T-cell (primary cell): Measurements from ENCODE around the gene DND1. TPM values are rescaled to one million over a fixed set of nuclear protein-coding genes. Genes with fewer than 3 reads are reported as not detected.
"Not testable (repeated sequence)": the region's sequence is repeated elsewhere in the genome, so short reads cannot be mapped to it uniquely, and the experiment has no call there.

Experiments
- ATAC-seq, 4 experiments: fragments of 200-7000 bp in 3 of 4; fragments of 150-1000 bp in 1 of 4; cut with Tn5 transposase; replicated peaks in 1 of 4; 1 replicate in 3 of 4; 2 replicates in 1 of 4; pipeline ENCODE4 v1.10.0; 2021; ENCODE audit warnings: moderate library complexity in 3 of 4, mild to moderate bottlenecking in 2 of 4, moderate number of reproducible peaks in 1 of 4
- CTCF ChIA-PET, 2 donors: fragments of 300-600 bp; sonication (Branson Sonifier 250); formaldehyde crosslinking; loops; one replicate each; lab custom pipeline; 2022; ENCODE audit warnings: antibody characterized with exemption in 2 of 2; lab: Charles Lee
- POLR2A ChIA-PET, 2 donors: fragments of 300-600 bp; sonication (Branson Sonifier 250); formaldehyde crosslinking; loops; one replicate each; lab custom pipeline; 2022; ENCODE audit warnings: antibody characterized with exemption in 2 of 2; lab: Charles Lee
- DNase-seq, 35 experiments: peaks; one replicate each; pipeline versions ENCODE4 v3.0.0 to v3.0.0-alpha.2; 2013 to 2023
- H3K27ac ChIP-seq: one replicate; pipeline ENCODE4 v1.5.1; 2013; ENCODE audit warnings: low read length
- H3K27me3 ChIP-seq, 2 experiments: replicated peaks in 1 of 2; 1 replicate in 1 of 2; 2 replicates in 1 of 2; pipeline versions ENCODE4 v1.6.1 to v1.7.0; 2013; ENCODE audit warnings: low read length in 1 of 2, mixed read lengths in 1 of 2; ENCODE audit not compliant: control insufficient read depth in 2 of 2, insufficient read depth in 2 of 2; ENCODE audit errors: extremely low read depth in 1 of 2
- H3K36me3 ChIP-seq, 2 donors: 1 replicate in 1 of 2; 2 replicates in 1 of 2; pipeline versions ENCODE4 v1.6.1 to v1.7.0; 2013; ENCODE audit warnings: low read length in 1 of 2; ENCODE audit not compliant: control insufficient read depth in 2 of 2, insufficient read depth in 1 of 2; ENCODE audit errors: extremely low read depth in 1 of 2
- H3K4me1 ChIP-seq, 2 experiments: 1 replicate in 1 of 2; 2 replicates in 1 of 2; pipeline versions ENCODE4 v1.6.1 to v1.7.0; 2013; ENCODE audit warnings: low read length in 2 of 2, mixed read lengths in 1 of 2; ENCODE audit not compliant: insufficient read depth in 2 of 2, control insufficient read depth in 1 of 2; ENCODE audit errors: extremely low read depth in 1 of 2
- H3K4me3 ChIP-seq, 2 donors: 1 replicate in 1 of 2; 2 replicates in 1 of 2; pipeline versions ENCODE4 v1.5.1 to v1.7.0; 2013; ENCODE audit warnings: mild to moderate bottlenecking in 2 of 2, low read length in 1 of 2, moderate library complexity in 1 of 2; ENCODE audit not compliant: control insufficient read depth in 1 of 2; ENCODE audit errors: extremely low read depth in 1 of 2
- H3K9me3 ChIP-seq: 2 replicates; pipeline ENCODE4 v1.7.0; 2013
- H3K27ac Mint-ChIP-seq, 2 donors: one replicate each; pipeline ENCODE4 v1.8.0; 2020 to 2021; ENCODE audit warnings: mild to moderate bottlenecking in 2 of 2, mixed read lengths in 2 of 2
- H3K27me3 Mint-ChIP-seq, 2 donors: one replicate each; pipeline ENCODE4 v1.8.0; 2021 to 2022; ENCODE audit warnings: mixed read lengths in 2 of 2
- H3K36me3 Mint-ChIP-seq: one replicate; pipeline ENCODE4 v1.8.0; 2021; ENCODE audit warnings: mixed read lengths
- H3K4me1 Mint-ChIP-seq, 3 donors: one replicate each; pipeline ENCODE4 v1.8.0; 2020 to 2022; ENCODE audit warnings: mixed read lengths in 3 of 3, mild to moderate bottlenecking in 1 of 3
- H3K4me3 Mint-ChIP-seq, 3 donors: one replicate each; pipeline ENCODE4 v1.8.0; 2020 to 2022; ENCODE audit warnings: mild to moderate bottlenecking in 3 of 3, mixed read lengths in 3 of 3, moderate library complexity in 3 of 3
- H3K9me3 Mint-ChIP-seq, 3 donors: one replicate each; pipeline ENCODE4 v1.8.0; 2020 to 2022; ENCODE audit warnings: mixed read lengths in 3 of 3
- WGBS: methylation state at CpG from one replicate; pipeline ENCODE4 v1.1.5; 2013; ENCODE audit warnings: missing lambda C conversion rate; ENCODE audit not compliant: insufficient coverage; 5-methylcytosine and 5-hydroxymethylcytosine counted together
- total RNA-seq, 35 experiments: library from RNA in 6 of 35; stranded (reverse) in 6 of 35; fragments of 120-200 nt in 1 of 35; gene quantifications; one replicate each; pipeline versions ENCODE4 v1.2.1 to v1.2.4 and lab custom pipeline; 2013 to 2026

The DND1 gene
- total RNA-seq, 5 donors from 2014 or later (not counting 1 experiment from before 2014, with no cell fraction given) = 3.0 to 6.4 (median 5.5) TPM

DNA sequence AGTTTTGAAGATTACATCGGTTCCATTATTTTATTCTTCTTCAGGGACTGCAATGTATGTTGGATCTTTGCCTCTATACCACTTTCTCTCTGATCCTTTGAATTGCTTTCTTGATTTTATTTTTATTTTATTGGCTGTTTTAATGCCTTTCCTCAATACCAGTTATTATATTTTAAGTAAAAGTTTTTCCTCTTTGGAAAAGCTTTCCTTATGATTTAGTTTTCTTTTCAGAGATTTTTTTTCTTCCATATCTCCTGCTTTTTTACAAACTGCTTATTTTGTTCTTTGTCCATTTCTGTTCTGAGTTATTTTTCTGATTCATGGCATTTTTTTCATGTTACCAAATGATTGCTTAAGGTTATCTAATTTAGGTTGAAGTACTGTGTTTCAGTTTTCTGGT, 38.4 kb upstream of the DND1 start:
- H3K27me3 ChIP-seq = no peaks in the 10 kb centered on the region
- peaks cover 2 to 10% of the 10 kb centered on the region in 2 experiments for H3K4me1 ChIP-seq
- no peaks in the 10 kb centered on the region for H3K9me3 ChIP-seq
- Mint-ChIP-seq H3K4me1 (peaks cover 18 to 37% (median 25%) of the 10 kb centered on the region in 3 donors), H3K4me3 (peak overlapping the region; percentile 98 to 99 (median 98)), H3K27me3 (peaks cover 0 to 6% of the 10 kb centered on the region in 2 donors), H3K36me3 (peaks cover 4% of the 10 kb centered on the region), H3K9me3 (no peaks in the 10 kb centered on the region), H3K27ac (peak overlapping the region; percentile 99 to 100)
- H3K36me3 ChIP-seq = peaks cover 0 to 6% of the 10 kb centered on the region in 2 donors
- DNase-seq = no peak
- POLR2A ChIA-PET = interaction anchor here in 1 of 2 donors (0.6 to 2.6 kb wide), 5 partner anchors 11 to 1419 kb away, joined by 3 to 23 read pairs (median 5); partner anchors contain the start of genes ANKHD1 and ZMAT2
- peak overlapping the region; percentile 90 for H3K27ac ChIP-seq
- ATAC-seq = no peak
- no peak overlapping the region for H3K4me3 ChIP-seq
- CTCF ChIA-PET = interaction anchor here (1.0 to 1.8 kb wide), 6 partner anchors 8 to 311 kb away, joined by 3 to 20 read pairs (median 6); partner anchors contain the start of genes ANKHD1 (in 1 of the 2), HARS1 (in 1 of the 2), HARS2 (in 1 of the 2) and ZMAT2 (in 1 of the 2)
- WGBS = no CpG with 5 or more reads among the region's 1 CpG

DNA sequence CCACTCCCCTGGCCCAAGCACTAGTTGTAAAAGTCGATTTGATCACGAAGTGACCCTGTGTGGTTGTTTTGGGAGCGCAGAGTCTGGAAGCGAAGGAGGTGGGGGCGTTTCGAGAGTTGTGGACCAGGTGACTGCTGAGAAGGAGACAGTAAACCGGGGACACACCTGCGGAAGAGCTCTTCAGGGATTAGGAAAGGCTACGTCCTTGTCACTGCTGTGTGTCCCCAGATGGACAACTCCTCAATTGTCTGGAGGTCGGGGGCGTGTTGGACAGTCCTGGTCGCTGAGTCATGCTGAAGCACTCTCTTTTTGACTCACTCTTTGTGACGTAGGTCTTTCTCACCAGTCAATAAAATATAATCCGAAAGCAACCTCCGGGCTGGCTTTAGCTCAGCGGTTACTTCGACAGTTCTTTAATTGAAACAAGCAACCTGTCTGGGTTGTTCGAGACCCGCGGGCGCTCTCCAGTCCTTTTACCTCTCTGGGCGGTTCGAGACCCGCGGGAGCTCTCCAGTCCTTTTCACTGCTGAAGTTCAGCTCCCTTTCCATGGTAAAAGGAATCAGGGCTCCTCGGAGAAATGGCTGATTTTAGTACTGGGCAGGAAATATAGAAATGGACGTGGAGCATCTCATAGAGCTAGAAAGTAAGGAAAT, 37.6 kb upstream of the DND1 start:
- H3K27ac ChIP-seq = peak overlapping the region; percentile 90
- WGBS = 3% methylated on average over 19 of the region's 27 CpGs
- H3K4me1 Mint-ChIP-seq = peaks cover 18 to 37% (median 25%) of the 10 kb centered on the region in 3 donors

DNA sequence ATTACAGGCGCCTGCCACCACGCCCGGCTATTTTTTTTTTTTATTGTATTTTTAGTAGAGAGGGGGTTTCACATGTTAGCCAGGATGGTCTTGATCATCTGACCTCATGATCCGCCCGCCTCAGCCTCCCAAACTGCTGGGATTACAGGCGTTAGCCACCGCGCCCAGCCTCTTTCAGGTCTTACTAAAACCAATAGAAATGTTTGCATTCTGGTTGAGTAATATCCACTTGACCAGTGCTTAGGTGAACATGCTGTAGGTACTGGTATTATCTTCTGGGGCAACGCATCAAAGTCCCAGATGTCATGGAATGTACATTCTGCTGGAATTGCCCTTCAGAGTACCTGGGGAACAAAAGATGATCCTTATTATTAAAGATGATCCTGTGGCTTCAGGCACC, 35.4 kb upstream of the DND1 start:
- peaks cover 0 to 33% of the 10 kb centered on the region in 2 donors for H3K36me3 ChIP-seq
- peaks cover 2 to 10% of the 10 kb centered on the region in 2 experiments for H3K4me1 ChIP-seq
- H3K4me3 ChIP-seq, CTCF ChIA-PET, H3K27me3 ChIP-seq, H3K9me3 Mint-ChIP-seq, H3K9me3 ChIP-seq, ATAC-seq, DNase-seq, H3K27me3 Mint-ChIP-seq, H3K27ac ChIP-seq: not testable (repeated sequence)
- POLR2A ChIA-PET = interaction anchor here in 1 of 2 donors (0.8 kb wide), 1 partner anchor 9 kb away, joined by 3 read pairs; the partner anchor contains the start of gene ZMAT2
- WGBS = 97% methylated on average over 6 of the region's 9 CpGs
- H3K36me3 Mint-ChIP-seq = peaks cover 21% of the 10 kb centered on the region
- peak overlapping the region in 1 of 2 donors; percentile 99 for H3K27ac Mint-ChIP-seq
- peak overlapping the region in 2 of 3 donors; percentile 98 for H3K4me3 Mint-ChIP-seq
- peaks cover 18 to 37% (median 25%) of the 10 kb centered on the region in 3 donors for H3K4me1 Mint-ChIP-seq

More for the DNA sequence above, 37.6 kb upstream of the DND1 start:
- H3K4me1 ChIP-seq = peaks cover 2 to 10% of the 10 kb centered on the region in 2 experiments
- peak; percentile 63 to 93 (median 80) for DNase-seq
- H3K4me3 Mint-ChIP-seq = peak overlapping the region; percentile 98 to 99 (median 98)
- H3K9me3 ChIP-seq = no peaks in the 10 kb centered on the region
- no peaks in the 10 kb centered on the region for H3K9me3 Mint-ChIP-seq
- peaks cover 0 to 6% of the 10 kb centered on the region in 2 donors for H3K27me3 Mint-ChIP-seq
- CTCF ChIA-PET = interaction anchor here (0.6 to 1.8 kb wide), 12 partner anchors 8 to 466 kb away, joined by 3 to 20 read pairs (median 5); partner anchors contain the start of genes ANKHD1 (in 1 of the 2), EIF4EBP3 (in 1 of the 2), HARS1 (in 1 of the 2) and HARS2 (in 1 of the 2)
- H3K27me3 ChIP-seq = no peaks in the 10 kb centered on the region
- ATAC-seq = peak; percentile 85 to 89 (median 86)
- peaks cover 7% of the 10 kb centered on the region for H3K36me3 Mint-ChIP-seq
- peak overlapping the region; percentile 90 to 97 for H3K4me3 ChIP-seq
- peak overlapping the region; percentile 99 to 100 for H3K27ac Mint-ChIP-seq
- H3K36me3 ChIP-seq = peaks cover 0 to 11% of the 10 kb centered on the region in 2 donors
- POLR2A ChIA-PET = interaction anchor here (0.6 to 2.6 kb wide), 12 partner anchors 9 to 1418 kb away, joined by 3 to 23 read pairs (median 3); partner anchors contain the start of genes IK (in 2 of the 2), ZMAT2 (in 2 of the 2), ANKHD1 (in 1 of the 2) and HARS1 (in 1 of the 2)

GRCh38 chr5:140707812-140708211, 34.4 kb upstream of the DND1 start:
- H3K27ac Mint-ChIP-seq = peak overlapping the region in 1 of 2 donors; percentile 62

DNA sequence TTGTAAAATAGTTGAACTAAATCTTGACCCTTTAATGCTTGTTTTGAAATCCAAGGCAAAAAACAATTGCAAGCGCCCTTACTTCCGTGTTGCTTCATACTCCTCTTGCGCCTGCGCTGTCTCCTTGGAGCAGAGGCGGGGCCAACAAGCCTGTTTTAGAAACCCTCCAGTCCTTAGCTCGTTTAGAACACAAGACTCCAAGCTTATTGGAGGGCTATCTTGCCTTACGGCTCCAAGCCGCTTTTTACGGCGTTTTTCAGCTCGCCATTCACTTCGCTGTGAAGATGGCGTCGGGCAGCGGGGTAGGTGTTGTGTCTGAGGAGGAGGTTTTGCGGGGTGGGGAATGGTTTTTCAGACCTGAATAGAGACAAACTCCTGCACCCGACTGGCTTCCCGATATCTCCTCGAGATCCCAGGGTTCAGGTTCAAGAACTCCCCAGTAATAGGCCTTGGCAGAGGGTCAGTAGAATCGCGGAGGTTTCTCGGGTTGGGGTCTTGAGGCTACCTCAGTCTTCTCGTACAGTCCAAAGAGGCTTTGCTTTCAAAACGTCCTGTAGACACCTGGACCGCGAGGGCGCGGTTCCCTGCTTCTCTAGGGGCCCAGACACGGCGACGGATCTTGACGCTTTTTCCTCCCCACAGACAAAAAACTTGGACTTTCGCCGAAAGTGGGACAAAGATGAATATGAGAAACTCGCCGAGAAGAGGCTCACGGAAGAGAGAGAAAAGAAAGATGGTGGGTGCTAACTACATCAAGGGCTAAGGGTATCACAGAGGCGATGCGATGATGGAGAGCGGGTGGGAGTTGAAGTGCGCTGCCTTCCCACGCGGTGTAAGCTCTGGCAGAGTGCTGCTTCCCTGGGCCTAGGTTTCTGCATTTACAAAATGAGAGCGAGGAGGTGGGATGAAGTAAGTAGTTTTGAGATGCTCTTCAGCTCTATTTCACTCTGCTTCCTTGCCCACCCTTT, 27.1 kb upstream of the DND1 start, which contains the start of gene ZMAT2:
Gene ZMAT2, plus strand, starts transcription at position 271 of the 968 bp plus-strand sequence. Its CDS starts 14 bp downstream, at position 285.
- peak; percentile 76 to 97 (median 94) for DNase-seq
- CTCF ChIA-PET = interaction anchor here in 1 of 2 donors (0.5 to 1.9 kb wide), 9 partner anchors 10 to 812 kb away, joined by 3 to 20 read pairs (median 4); partner anchors contain the start of genes EIF4EBP3, HARS1, HARS2 and IK
- POLR2A ChIA-PET = interaction anchor here (0.6 to 1.8 kb wide), 17 partner anchors 8 to 526 kb away, joined by 3 to 23 read pairs (median 4); partner anchors contain the start of genes HARS1 (in 2 of the 2), HARS2 (in 2 of the 2), CYSTM1 (in 1 of the 2) and EIF4EBP3 (in 1 of the 2)
- Histone ChIP-seq H3K4me1 (peaks cover 14 to 15% of the 10 kb centered on the region in 2 experiments), H3K9me3 (no peaks in the 10 kb centered on the region), H3K27ac (peak within 1 kb of the TSS; percentile 70), H3K27me3 (no peaks in the 10 kb centered on the region), H3K36me3 (peaks cover 11 to 81% of the 10 kb centered on the region in 2 donors), H3K4me3 (peak within 1 kb of the TSS; percentile 68 to 99)
- Mint-ChIP-seq H3K4me1 (peaks cover 27 to 31% (median 29%) of the 10 kb centered on the region in 3 donors), H3K27me3 (no peaks in the 10 kb centered on the region), H3K4me3 (peak within 1 kb of the TSS; percentile 97 to 100 (median 99)), H3K36me3 (peaks cover 58% of the 10 kb centered on the region), H3K9me3 (no peaks in the 10 kb centered on the region), H3K27ac (peak within 1 kb of the TSS; percentile 96 to 97)
- 1% methylated on average over 28 of the region's 44 CpGs for WGBS
- ATAC-seq = peak; percentile 97 to 99 (median 98)

More at GRCh38 chr5:140707812-140708211, 34.4 kb upstream of the DND1 start:
- Histone ChIP-seq H3K27me3 (no peaks in the 10 kb centered on the region), H3K27ac (no peak overlapping the region), H3K4me1 (peaks cover 2 to 10% of the 10 kb centered on the region in 2 experiments), H3K36me3 (peaks cover 0 to 42% of the 10 kb centered on the region in 2 donors), H3K4me3 (no peak overlapping the region), H3K9me3 (no peaks in the 10 kb centered on the region)
- peaks cover 0 to 6% of the 10 kb centered on the region in 2 donors for H3K27me3 Mint-ChIP-seq
- H3K4me3 Mint-ChIP-seq = no peak overlapping the region
- no peak for DNase-seq
- WGBS = 100% methylated on average over 1 of the region's 4 CpGs
- peaks cover 26% of the 10 kb centered on the region for H3K36me3 Mint-ChIP-seq
- no peaks in the 10 kb centered on the region for H3K9me3 Mint-ChIP-seq
- ChIA-PET CTCF (no interaction called here), POLR2A (interaction anchor here in 1 of 2 donors (0.6 kb wide), 1 partner anchor 11 kb away, joined by 4 read pairs; no protein-coding TSS in a partner anchor)
- peaks cover 15 to 30% (median 21%) of the 10 kb centered on the region in 3 donors for H3K4me1 Mint-ChIP-seq
- ATAC-seq = no peak
